Fibroblast of pulmonary artery (primary cell): ENCODE results near the gene LRCH1.

Experiments
- DNase-seq: peaks from one replicate; pipeline ENCODE4 v3.0.0-alpha.2; 2010; ENCODE audit warnings: low read depth
- H3K4me3 ChIP-seq: replicated peaks from 2 replicates; pipeline ENCODE4 v1.5.1; 2011; ENCODE audit warnings: low read depth, mild to moderate bottlenecking, control low read depth, low read length, moderate library complexity
- CTCF ChIP-seq: IDR thresholded peaks from 2 replicates; pipeline ENCODE4 v1.5.1; 2011; ENCODE audit warnings: mild to moderate bottlenecking, control low read depth, low read length, inconsistent platforms; ENCODE audit errors: missing control alignments

Gene LRCH1

GRCh38 chr13:46560778-46561177 is 7.8 kb downstream of the LRCH1 start:
- no peak for TF ChIP-seq CTCF
- H3K4me3 ChIP-seq, result no peak overlapping the region
- DNase-seq, result no peak

DNA sequence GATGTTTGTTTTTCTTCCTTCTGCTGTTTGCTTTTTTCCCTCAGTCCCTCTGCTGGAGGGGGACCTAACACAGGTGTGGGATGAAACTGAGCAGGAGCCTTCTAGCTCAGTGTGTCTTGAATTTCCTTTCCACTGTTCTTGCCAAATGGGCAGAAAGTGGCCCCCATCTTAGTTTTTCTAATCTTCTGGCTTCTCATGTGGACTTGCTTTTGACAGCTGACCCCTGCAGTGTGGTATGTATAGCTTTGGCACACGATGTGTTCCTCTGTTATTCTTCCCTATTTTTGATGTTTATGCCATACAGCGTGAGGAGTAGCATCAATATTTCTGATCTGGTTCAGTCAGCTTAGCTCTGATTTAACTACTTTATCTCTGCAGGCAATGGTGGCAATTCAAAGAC is 8.3 kb downstream of the LRCH1 start:
- DNase-seq, result no peak
- H3K4me3 ChIP-seq, result no peak overlapping the region
- no peak for TF ChIP-seq CTCF

DNA sequence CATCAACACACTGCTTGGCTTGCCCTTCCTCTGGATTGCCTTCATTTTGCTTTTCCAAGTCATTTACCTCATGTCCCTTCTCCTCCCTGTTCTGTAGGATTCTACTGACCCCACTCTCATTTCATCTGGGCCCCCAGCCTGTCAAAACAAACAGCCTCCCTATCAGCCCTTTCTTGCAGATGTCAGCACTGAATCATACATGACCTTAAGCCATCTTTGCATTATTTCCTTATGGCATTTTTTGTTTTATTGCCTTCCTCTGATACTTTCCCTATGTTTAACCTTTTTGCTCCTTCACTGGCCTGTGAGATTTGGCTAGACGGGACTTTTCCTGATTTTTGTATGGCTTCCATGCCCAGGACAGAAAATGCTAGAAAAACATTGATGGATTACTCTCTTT is 8.7 kb downstream of the LRCH1 start:
- no peak for DNase-seq
- H3K4me3 ChIP-seq, result no peak overlapping the region
- no peak for TF ChIP-seq CTCF

DNA sequence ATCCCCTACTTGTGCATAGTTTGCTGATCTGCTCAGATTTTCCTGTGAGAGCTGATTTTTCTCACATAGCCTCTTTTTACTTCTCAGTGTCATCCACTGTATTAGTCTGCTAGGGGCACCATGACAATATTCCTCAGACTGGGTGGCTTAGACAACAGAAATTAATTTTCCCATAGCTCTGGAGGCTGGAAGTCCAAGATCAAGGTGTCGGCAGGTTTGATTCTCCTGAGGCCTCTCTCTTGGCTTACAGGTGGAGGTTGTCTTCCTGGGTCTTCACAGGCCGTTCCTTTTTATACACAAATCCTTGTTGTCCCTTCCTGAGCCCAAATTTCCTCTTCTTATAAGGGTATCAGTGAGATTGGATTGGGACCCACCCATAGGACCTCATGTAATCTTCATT is 9.2 kb downstream of the LRCH1 start:
- no peak for TF ChIP-seq CTCF
- DNase-seq, result no peak
- no peak overlapping the region for H3K4me3 ChIP-seq

- no peak overlapping the region for H3K4me3 ChIP-seq
- no peak for TF ChIP-seq CTCF
- no peak for DNase-seq
Measured at GRCh38 chr13:46562581-46562980, 9.6 kb downstream of the LRCH1 start.

DNA sequence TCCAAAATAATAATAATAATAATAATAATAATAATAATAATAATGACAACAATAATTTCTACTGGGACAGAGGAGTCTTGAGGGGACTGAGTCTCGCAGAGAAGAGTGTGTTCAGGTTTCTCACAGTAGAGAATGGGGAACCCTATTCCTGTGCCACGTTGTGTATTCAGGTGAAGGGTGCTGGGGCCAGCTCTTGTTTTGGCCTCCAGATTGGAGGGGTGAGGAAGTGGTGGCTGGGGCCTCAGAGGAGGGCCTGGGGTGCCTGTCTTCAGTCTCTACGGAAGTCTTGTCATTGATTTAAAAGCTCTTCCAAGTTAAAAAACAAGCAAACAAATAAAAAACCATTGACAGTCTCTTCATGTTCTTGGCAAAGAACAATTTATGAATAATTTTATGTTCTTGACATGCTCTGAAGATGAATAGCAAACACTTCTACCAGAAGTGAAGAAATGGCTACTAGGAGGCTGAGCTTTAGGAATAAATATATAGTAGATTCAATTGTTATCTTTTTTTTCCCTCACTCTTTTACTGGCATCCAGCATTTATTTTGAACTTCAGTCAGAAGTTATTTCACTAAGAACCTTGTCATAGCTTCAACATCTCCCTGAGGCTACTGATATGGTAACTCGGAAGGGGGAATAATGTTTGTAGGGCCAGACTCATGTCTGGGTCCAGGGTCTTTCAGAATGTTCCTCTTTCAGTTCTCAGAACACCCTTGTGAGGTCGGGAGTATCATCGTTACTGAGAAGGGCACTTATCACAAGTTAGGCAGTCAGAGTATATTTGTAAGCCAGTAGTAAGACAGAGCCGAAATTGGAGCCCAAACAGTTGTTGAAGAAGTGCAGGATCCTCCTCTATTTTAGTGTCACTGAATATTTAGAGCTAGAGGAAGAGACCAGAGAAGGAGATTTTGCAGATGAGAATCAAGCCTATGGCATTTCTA is 13.1 kb downstream of the LRCH1 start:
- TF ChIP-seq CTCF, result no peak
- DNase-seq, result no peak
- H3K4me3 ChIP-seq, result no peak overlapping the region

DNA sequence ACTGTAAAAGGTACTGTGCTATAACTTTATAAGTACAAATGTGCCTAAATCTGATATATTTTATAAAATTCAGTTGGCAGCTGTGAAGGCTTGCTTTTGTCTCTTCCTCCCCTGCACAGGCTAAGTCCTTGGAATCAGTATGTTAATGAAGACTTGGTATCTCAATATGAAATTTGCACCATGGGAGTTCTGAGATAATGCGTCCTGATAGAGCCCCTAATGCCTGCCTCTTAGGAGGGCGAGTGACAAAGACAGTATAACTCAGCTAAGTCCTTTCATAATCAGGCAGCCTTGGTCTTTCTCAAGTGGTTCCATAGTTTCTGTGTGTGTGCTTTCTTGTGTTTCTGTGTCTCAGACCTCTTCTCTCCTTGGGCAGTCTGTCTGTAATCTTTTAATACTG is 14.7 kb downstream of the LRCH1 start:
- no peak overlapping the region for H3K4me3 ChIP-seq
- DNase-seq, result no peak
- TF ChIP-seq CTCF, result no peak
